Colonic mucosa (tissue), 4 donors: ENCODE measurements around the gene NPAS3. TPM values are rescaled to one million over a fixed set of nuclear protein-coding genes. Genes with fewer than 3 reads are reported as not detected.

Experiments
- DNase-seq: peaks from one replicate; pipeline ENCODE4 v3.0.0-alpha.2; 2020
- H3K27ac ChIP-seq: fragments of 200-600 bp; one replicate; pipeline ENCODE4 v1.8.0; 2021
- H3K27me3 ChIP-seq: fragments of 200-600 bp; one replicate; pipeline ENCODE4 v1.8.0; 2021
- H3K36me3 ChIP-seq: fragments of 200-600 bp; one replicate; pipeline ENCODE4 v1.8.0; 2021
- H3K4me1 ChIP-seq: fragments of 200-600 bp; one replicate; pipeline ENCODE4 v1.8.0; 2021; ENCODE audit warnings: mild to moderate bottlenecking
- H3K4me3 ChIP-seq: fragments of 200-600 bp; one replicate; pipeline ENCODE4 v1.8.0; 2021
- H3K9ac ChIP-seq, 2 donors: one replicate each; pipeline ENCODE4 v1.7.0; 2013; ENCODE audit warnings: control low read depth in 2 of 2, low read depth in 2 of 2, low read length in 2 of 2
- H3K9me3 ChIP-seq: fragments of 200-600 bp; one replicate; pipeline ENCODE4 v1.8.0; 2021
- CTCF ChIP-seq: fragments of 200-600 bp; IDR thresholded peaks from one replicate; pipeline ENCODE4 v1.8.0; 2022; ENCODE audit warnings: antibody characterized with exemption, mild to moderate bottlenecking
- intact Hi-C: fragments of 100-400 bp; cut with DNase I; formaldehyde crosslinking; loops from one replicate; pipeline ENCODE4 v1.14.1; 2022
- total RNA-seq, 2 donors: library from RNA; stranded (reverse); fragmentation: NEBNext Ultra II Directional in 1 of 2; extraction: Animal tissue kit (Norgen Biotek cat#: 25700) in 1 of 2; gene quantifications; one replicate each; pipeline ENCODE4 v1.2.1, GENCODE V29; 2021
- donor health status: healthy.
- donor health status: DM: no; HTN: no; CAD: no.
- donor health status: DM: no; HTN: no; CAD: no.

The NPAS3 gene
- total RNA-seq, 2 donors from 2014 or later: 0.79 to 1.6 TPM

- no peak for TF ChIP-seq CTCF
- H3K4me3 ChIP-seq: no peak overlapping the region
- H3K36me3 ChIP-seq: no peaks in the 10 kb centered on the region
- H3K4me1 ChIP-seq: no peaks in the 10 kb centered on the region
- H3K27me3 ChIP-seq: no peaks in the 10 kb centered on the region
- no peak for DNase-seq
- no peaks in the 10 kb centered on the region for H3K9me3 ChIP-seq
- H3K9ac ChIP-seq: no peak overlapping the region
- H3K27ac ChIP-seq: no peak overlapping the region
- intact Hi-C loops: no loop called here
Observed at GRCh38 chr14:33052943-33053342, 114.3 kb downstream of the NPAS3 start.

GRCh38 chr14:33056213-33056612 lies 117.5 kb downstream of the NPAS3 start:
- no peak overlapping the region for H3K4me3 ChIP-seq
- H3K4me1 ChIP-seq: no peaks in the 10 kb centered on the region
- DNase-seq: no peak
- H3K9me3 ChIP-seq: no peaks in the 10 kb centered on the region
- no peak for TF ChIP-seq CTCF
- no peaks in the 10 kb centered on the region for H3K36me3 ChIP-seq
- intact Hi-C loops: no loop called here
- no peak overlapping the region for H3K27ac ChIP-seq
- no peaks in the 10 kb centered on the region for H3K27me3 ChIP-seq
- no peak overlapping the region for H3K9ac ChIP-seq

GRCh38 chr14:33057585-33057984 lies 118.9 kb downstream of the NPAS3 start:
- Histone ChIP-seq H3K4me1 (no peaks in the 10 kb centered on the region), H3K4me3 (no peak overlapping the region), H3K9ac (no peak overlapping the region), H3K36me3 (no peaks in the 10 kb centered on the region), H3K9me3 (no peaks in the 10 kb centered on the region), H3K27ac (no peak overlapping the region), H3K27me3 (no peaks in the 10 kb centered on the region)
- TF ChIP-seq CTCF: no peak
- intact Hi-C loops: no loop called here
- DNase-seq: no peak

GRCh38 chr14:33061667-33062325 lies 123.1 kb downstream of the NPAS3 start:
- Histone ChIP-seq H3K27me3 (no peaks in the 10 kb centered on the region), H3K36me3 (no peaks in the 10 kb centered on the region), H3K9me3 (no peaks in the 10 kb centered on the region), H3K4me1 (no peaks in the 10 kb centered on the region), H3K9ac (no peak overlapping the region), H3K27ac (no peak overlapping the region), H3K4me3 (no peak overlapping the region)
- no peak for TF ChIP-seq CTCF
- intact Hi-C loops: no loop called here
- no peak for DNase-seq

GRCh38 chr14:33062476-33062875 lies 123.8 kb downstream of the NPAS3 start:
- H3K9ac ChIP-seq: no peak overlapping the region
- no peaks in the 10 kb centered on the region for H3K4me1 ChIP-seq
- H3K9me3 ChIP-seq: no peaks in the 10 kb centered on the region
- no peak for DNase-seq
- no peak for TF ChIP-seq CTCF
- no peak overlapping the region for H3K4me3 ChIP-seq
- H3K36me3 ChIP-seq: no peaks in the 10 kb centered on the region
- intact Hi-C loops: no loop called here
- no peaks in the 10 kb centered on the region for H3K27me3 ChIP-seq
- no peak overlapping the region for H3K27ac ChIP-seq
